Endodermal cell (in vitro differentiated cells): ENCODE results near the gene TNFAIP8L3. TPM values are rescaled to one million over a fixed set of nuclear protein-coding genes. Genes with fewer than 3 reads are reported as not detected.

Experiments used
- DNase-seq: peaks from one replicate; pipeline ENCODE4 v3.0.0-alpha.2; 2017
- H3K27ac ChIP-seq: 2 replicates; pipeline ENCODE4 v1.5.1; 2013; ENCODE audit warnings: mild to moderate bottlenecking, low read depth, low read length, moderate library complexity
- H3K27me3 ChIP-seq: 2 replicates; pipeline ENCODE4 v1.6.1; 2013; ENCODE audit warnings: mild to moderate bottlenecking, low read length, moderate library complexity; ENCODE audit not compliant: insufficient read depth, control insufficient read depth, poor library complexity, severe bottlenecking
- H3K36me3 ChIP-seq: 2 replicates; pipeline ENCODE4 v1.7.0; 2013; ENCODE audit warnings: mild to moderate bottlenecking, low read length, moderate library complexity; ENCODE audit not compliant: control insufficient read depth, insufficient read depth
- H3K4me1 ChIP-seq: one replicate; pipeline ENCODE4 v1.7.0; 2013; ENCODE audit warnings: low read length; ENCODE audit not compliant: control insufficient read depth, insufficient read depth
- H3K4me3 ChIP-seq: 2 replicates; pipeline ENCODE4 v1.5.1; 2013; ENCODE audit warnings: mild to moderate bottlenecking, low read length, moderate library complexity
- H3K9ac ChIP-seq: 2 replicates; pipeline ENCODE4 v1.6.1; 2013; ENCODE audit warnings: mild to moderate bottlenecking, low read length, moderate library complexity; ENCODE audit not compliant: poor library complexity, severe bottlenecking; ENCODE audit errors: extremely low read depth
- H3K9me3 ChIP-seq: 2 replicates; pipeline ENCODE4 v1.6.1; 2013; ENCODE audit warnings: mild to moderate bottlenecking, low read length, moderate library complexity; ENCODE audit not compliant: control insufficient read depth
- H3K27ac Mint-ChIP-seq: 2 replicates; pipeline ENCODE4 v1.8.0; 2020; ENCODE audit warnings: mixed read lengths
- H3K27me3 Mint-ChIP-seq: 2 replicates; pipeline ENCODE4 v1.8.0; 2021; ENCODE audit warnings: mild to moderate bottlenecking, mixed read lengths; ENCODE audit not compliant: insufficient read depth
- H3K36me3 Mint-ChIP-seq: 2 replicates; pipeline ENCODE4 v1.8.0; 2020; ENCODE audit warnings: low read depth, mixed read lengths
- H3K4me1 Mint-ChIP-seq: 2 replicates; pipeline ENCODE4 v1.8.0; 2020; ENCODE audit warnings: mixed read lengths
- H3K4me3 Mint-ChIP-seq: 2 replicates; pipeline ENCODE4 v1.8.0; 2020; ENCODE audit warnings: mild to moderate bottlenecking, moderate library complexity, mixed read lengths
- H3K9me3 Mint-ChIP-seq: 2 replicates; pipeline ENCODE4 v1.8.0; 2020; ENCODE audit warnings: mild to moderate bottlenecking, mixed read lengths
- WGBS, 2 experiments: methylation state at CpG; one replicate each; pipeline versions ENCODE4 v1.1.5 to v1.1.7; 2013; ENCODE audit warnings: missing lambda C conversion rate in 2 of 2, mixed read lengths in 1 of 2; ENCODE audit not compliant: insufficient coverage in 1 of 2, insufficient read length in 1 of 2; 5-methylcytosine and 5-hydroxymethylcytosine counted together
- total RNA-seq, 2 donors: library from RNA; stranded (reverse); fragmentation: NEBNext Ultra II Directional in 1 of 2; extraction: Animal tissue kit (Norgen Biotek cat#: 25700) in 1 of 2; gene quantifications; 2 replicates in 1 of 2; 3 replicates in 1 of 2; pipeline ENCODE4 v1.2.1, GENCODE V29; 2021
- TF ChIP-seq, protein P1 (sequence below): fragments of 200-600 bp; sonication (generic); conservative IDR thresholded peaks from 2 replicates; pipeline ENCODE4 v1.5.0; 2021; ENCODE audit warnings: antibody characterized with exemption, mild to moderate bottlenecking

The TNFAIP8L3 gene
- total RNA-seq, 2 donors from 2014 or later: 0.31 TPM; not detected in 1

DNA sequence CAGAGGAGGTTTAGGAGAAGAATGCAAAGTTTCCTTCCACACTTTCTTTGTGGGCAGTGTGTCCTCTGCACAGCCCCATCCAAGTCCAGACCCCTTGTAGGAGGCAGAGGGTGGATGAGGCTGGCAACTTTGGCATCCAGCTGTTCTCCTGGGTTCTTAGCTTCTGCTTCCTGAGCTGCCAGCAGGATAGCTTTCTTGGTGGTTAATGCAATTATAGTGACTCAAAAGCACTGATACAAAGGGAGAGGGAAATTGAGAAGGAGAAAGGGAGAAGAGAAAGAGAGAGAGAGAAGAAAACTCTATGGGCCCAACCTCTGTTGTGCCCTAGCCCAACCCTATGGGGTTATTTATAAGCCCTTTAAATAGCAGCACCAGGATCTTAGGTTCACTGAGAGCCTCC, 4.5 kb upstream of the TNFAIP8L3 start:
- Mint-ChIP-seq H3K4me1 (no peaks in the 10 kb centered on the region), H3K27ac (no peak overlapping the region), H3K4me3 (no peak overlapping the region), H3K9me3 (no peaks in the 10 kb centered on the region), H3K36me3 (no peaks in the 10 kb centered on the region), H3K27me3 (peaks cover 76% of the 10 kb centered on the region)
- Histone ChIP-seq H3K27ac (no peak overlapping the region), H3K9me3 (no peaks in the 10 kb centered on the region), H3K36me3 (no peaks in the 10 kb centered on the region), H3K9ac (no peak overlapping the region), H3K4me3 (no peak overlapping the region), H3K27me3 (peaks cover 58% of the 10 kb centered on the region), H3K4me1 (no peaks in the 10 kb centered on the region)
- no peak for DNase-seq
- TF ChIP-seq, protein P1, sequence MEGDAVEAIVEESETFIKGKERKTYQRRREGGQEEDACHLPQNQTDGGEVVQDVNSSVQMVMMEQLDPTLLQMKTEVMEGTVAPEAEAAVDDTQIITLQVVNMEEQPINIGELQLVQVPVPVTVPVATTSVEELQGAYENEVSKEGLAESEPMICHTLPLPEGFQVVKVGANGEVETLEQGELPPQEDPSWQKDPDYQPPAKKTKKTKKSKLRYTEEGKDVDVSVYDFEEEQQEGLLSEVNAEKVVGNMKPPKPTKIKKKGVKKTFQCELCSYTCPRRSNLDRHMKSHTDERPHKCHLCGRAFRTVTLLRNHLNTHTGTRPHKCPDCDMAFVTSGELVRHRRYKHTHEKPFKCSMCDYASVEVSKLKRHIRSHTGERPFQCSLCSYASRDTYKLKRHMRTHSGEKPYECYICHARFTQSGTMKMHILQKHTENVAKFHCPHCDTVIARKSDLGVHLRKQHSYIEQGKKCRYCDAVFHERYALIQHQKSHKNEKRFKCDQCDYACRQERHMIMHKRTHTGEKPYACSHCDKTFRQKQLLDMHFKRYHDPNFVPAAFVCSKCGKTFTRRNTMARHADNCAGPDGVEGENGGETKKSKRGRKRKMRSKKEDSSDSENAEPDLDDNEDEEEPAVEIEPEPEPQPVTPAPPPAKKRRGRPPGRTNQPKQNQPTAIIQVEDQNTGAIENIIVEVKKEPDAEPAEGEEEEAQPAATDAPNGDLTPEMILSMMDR: no peak

DNA sequence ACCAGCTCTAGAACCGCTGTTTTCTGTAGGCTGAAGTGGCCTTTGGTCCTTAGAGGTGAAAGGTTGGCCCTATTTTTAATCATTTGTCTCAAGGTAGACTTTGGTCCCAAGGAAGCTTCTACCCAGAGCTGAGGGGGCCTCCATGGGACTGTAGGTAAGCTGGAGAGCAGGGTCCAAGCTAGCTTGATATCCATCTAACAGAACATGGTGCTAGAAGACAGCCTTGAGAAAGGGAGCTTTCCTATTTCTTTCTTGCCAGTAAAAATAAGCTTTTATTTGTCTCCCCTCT, 3.6 kb upstream of the TNFAIP8L3 start:
- no peak for DNase-seq
- peaks cover 64% of the 10 kb centered on the region for H3K27me3 ChIP-seq
- no peaks in the 10 kb centered on the region for H3K36me3 ChIP-seq
- H3K4me3 ChIP-seq: no peak overlapping the region
- no peaks in the 10 kb centered on the region for H3K9me3 ChIP-seq
- H3K9ac ChIP-seq: no peak overlapping the region
- TF ChIP-seq, protein P1: no peak
- Mint-ChIP-seq H3K4me1 (no peaks in the 10 kb centered on the region), H3K36me3 (no peaks in the 10 kb centered on the region), H3K4me3 (no peak overlapping the region), H3K27ac (no peak overlapping the region), H3K9me3 (no peaks in the 10 kb centered on the region), H3K27me3 (peaks cover 76% of the 10 kb centered on the region)
- no peaks in the 10 kb centered on the region for H3K4me1 ChIP-seq
- WGBS, 2 experiments: 72% methylated on average over 1 of the region's 1 CpG; no CpG with 5 or more reads in 1 of the 2 experiments
- H3K27ac ChIP-seq: no peak overlapping the region

DNA sequence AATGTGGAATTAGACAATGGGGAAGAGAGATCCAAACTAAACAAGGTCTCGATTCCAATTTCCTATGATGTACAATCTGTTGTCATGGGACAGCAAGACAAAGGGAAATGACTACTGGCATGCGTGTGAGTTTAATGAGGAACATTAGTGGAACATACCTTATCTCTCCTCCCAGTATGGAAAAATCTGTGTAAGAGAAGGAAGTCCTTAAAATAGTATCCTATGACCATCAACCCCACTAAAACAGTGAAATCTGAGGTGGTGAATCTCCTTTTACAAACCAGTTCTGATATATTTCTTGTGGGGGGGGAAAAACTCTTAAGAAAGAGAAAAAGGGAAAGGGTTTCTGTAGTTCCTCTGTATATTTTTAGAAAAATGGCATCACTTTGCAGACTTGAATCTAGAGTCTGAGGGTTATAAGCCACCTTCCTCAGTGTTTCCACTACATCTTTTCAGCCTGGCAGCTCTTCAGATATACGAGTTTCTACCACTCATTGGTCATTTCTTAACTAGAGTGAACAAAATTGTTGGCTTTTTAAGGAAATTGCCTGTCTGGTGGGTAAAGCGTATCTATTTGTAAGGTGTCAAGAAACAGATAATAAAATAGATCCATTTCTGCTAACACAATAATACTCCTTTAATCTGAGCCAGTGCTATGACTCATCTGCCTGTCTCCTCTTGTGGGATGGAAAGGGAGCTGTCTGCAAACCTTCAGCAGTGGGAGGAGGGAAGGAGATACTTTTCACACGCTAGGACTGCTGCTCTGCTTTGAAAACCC, 3.0 kb upstream of the TNFAIP8L3 start:
- Histone ChIP-seq H3K9me3 (no peaks in the 10 kb centered on the region), H3K27ac (no peak overlapping the region), H3K36me3 (no peaks in the 10 kb centered on the region), H3K4me1 (peaks cover under 1% of the 10 kb centered on the region), H3K4me3 (no peak overlapping the region), H3K9ac (no peak overlapping the region), H3K27me3 (peaks cover 66% of the 10 kb centered on the region)
- Mint-ChIP-seq H3K27ac (no peak overlapping the region), H3K4me1 (peaks cover 2% of the 10 kb centered on the region), H3K9me3 (no peaks in the 10 kb centered on the region), H3K27me3 (peaks cover 76% of the 10 kb centered on the region), H3K36me3 (no peaks in the 10 kb centered on the region), H3K4me3 (no peak overlapping the region)
- 83 to 100% methylated on average over 1 to 4 of the region's 5 CpGs for WGBS, 2 experiments
- no peak for DNase-seq
- TF ChIP-seq, protein P1: no peak
